GM18907 (cell line): ENCODE measurements around the gene EXOC6B.

Experiments used
- ATAC-seq: cut with Tn5 transposase; IDR thresholded peaks from one replicate; pipeline ENCODE4 v1.9.1; 2021; ENCODE audit warnings: mild to moderate bottlenecking, moderate library complexity; ENCODE audit not compliant: unreplicated experiment

Gene EXOC6B

GRCh38 chr2:72292433-72292832, 533.4 kb downstream of the EXOC6B start:
- ATAC-seq = no peak

- no peak for ATAC-seq
Observed at GRCh38 chr2:72291059-72291458, 534.8 kb downstream of the EXOC6B start.

- no peak for ATAC-seq
Observed at GRCh38 chr2:72289736-72290135, 536.1 kb downstream of the EXOC6B start.

- ATAC-seq = no peak
Observed at GRCh38 chr2:72289283-72289682, 536.5 kb downstream of the EXOC6B start.

GRCh38 chr2:72278046-72278445, 547.8 kb downstream of the EXOC6B start:
- no peak for ATAC-seq

- no peak for ATAC-seq
Observed at GRCh38 chr2:72276876-72277275, 549.0 kb downstream of the EXOC6B start.

- ATAC-seq = no peak
Observed at GRCh38 chr2:72276356-72276755, 549.5 kb downstream of the EXOC6B start.

- ATAC-seq = no peak
Observed at GRCh38 chr2:72275084-72275483, 550.7 kb downstream of the EXOC6B start.

GRCh38 chr2:72274380-72274797, 551.4 kb downstream of the EXOC6B start:
- ATAC-seq = no peak

GRCh38 chr2:72273384-72273783, 552.4 kb downstream of the EXOC6B start:
- ATAC-seq = no peak

- no peak for ATAC-seq
Observed at GRCh38 chr2:72271766-72272641, 553.8 kb downstream of the EXOC6B start.

- ATAC-seq = no peak
Observed at GRCh38 chr2:72271276-72271614, 554.6 kb downstream of the EXOC6B start.

GRCh38 chr2:72270556-72271275, 555.1 kb downstream of the EXOC6B start:
- ATAC-seq = no peak

- ATAC-seq = no peak
Observed at GRCh38 chr2:72263776-72264060, 562.1 kb downstream of the EXOC6B start.

GRCh38 chr2:72263043-72263775, 562.6 kb downstream of the EXOC6B start:
- no peak for ATAC-seq

- ATAC-seq = no peak
Observed at GRCh38 chr2:72261076-72261475, 564.8 kb downstream of the EXOC6B start.

GRCh38 chr2:72255540-72255939, 570.3 kb downstream of the EXOC6B start:
- no peak for ATAC-seq

- no peak for ATAC-seq
Observed at GRCh38 chr2:72254831-72255451, 570.9 kb downstream of the EXOC6B start.

GRCh38 chr2:72238311-72238710, 587.5 kb downstream of the EXOC6B start:
- ATAC-seq = no peak

GRCh38 chr2:72237549-72237948, 588.3 kb downstream of the EXOC6B start:
- ATAC-seq = no peak

- ATAC-seq = no peak
Observed at GRCh38 chr2:72236445-72237067, 589.3 kb downstream of the EXOC6B start.
